H1 (cell line): ENCODE measurements around the gene FAM241A. TPM values are rescaled to one million over a fixed set of nuclear protein-coding genes. Genes with fewer than 3 reads are reported as not detected.

ENCODE experiments used
- CTCF ChIA-PET: fragments of 300-600 bp; sonication (Branson Sonifier 250); formaldehyde crosslinking; loops from one replicate; lab custom pipeline; 2021; ENCODE audit not compliant: partially characterized antibody; lab: Charles Lee
- POLR2A ChIA-PET: fragments of 300-600 bp; sonication (Branson Sonifier 250); formaldehyde crosslinking; loops from one replicate; lab custom pipeline; 2021; ENCODE audit warnings: inconsistent platforms; ENCODE audit not compliant: partially characterized antibody; lab: Charles Lee
- DNase-seq, 2 experiments: peaks; one replicate each; pipeline versions ENCODE4 v3.0.0 to v3.0.0-alpha.2; 2010 to 2022; ENCODE audit warnings: low spot score in 2 of 2, low read depth in 1 of 2, mixed read lengths in 1 of 2
- FAIRE-seq: peaks from 2 replicates; lab custom pipeline; 2011; peaks lifted over from hg19 to GRCh38; lab: Jason Lieb, UNC
- H2AFZ ChIP-seq: 2 replicates; pipeline ENCODE4 v1.8.1; 2012; ENCODE audit warnings: low read length, inconsistent platforms
- H2AK5ac ChIP-seq: 2 replicates; pipeline ENCODE4 v1.6.1; 2013; ENCODE audit warnings: low read depth, low read length
- H2BK120ac ChIP-seq: replicated peaks from 2 replicates; pipeline ENCODE3; 2013; ENCODE audit warnings: low read depth, low read length, inconsistent platforms
- H2BK12ac ChIP-seq: 2 replicates; pipeline ENCODE4 v1.6.1; 2013; ENCODE audit warnings: low read depth, low read length
- H2BK15ac ChIP-seq: 2 replicates; pipeline ENCODE4 v1.6.1; 2013; ENCODE audit warnings: low read length
- H2BK20ac ChIP-seq: 2 replicates; pipeline ENCODE4 v1.6.1; 2013; ENCODE audit warnings: low read length
- H2BK5ac ChIP-seq: 2 replicates; pipeline ENCODE4 v1.6.1; 2013; ENCODE audit warnings: low read depth, low read length
- H3K14ac ChIP-seq: 2 replicates; pipeline ENCODE4 v1.6.1; 2013; ENCODE audit warnings: inconsistent platforms; ENCODE audit not compliant: insufficient read length
- H3K18ac ChIP-seq: 2 replicates; pipeline ENCODE4 v1.6.1; 2013; ENCODE audit warnings: low read length; ENCODE audit errors: extremely low read depth
- H3K23ac ChIP-seq: 2 replicates; pipeline ENCODE4 v1.6.1; 2013; ENCODE audit warnings: inconsistent platforms; ENCODE audit not compliant: insufficient read length
- H3K23me2 ChIP-seq: 2 replicates; pipeline ENCODE4 v1.6.1; 2013; ENCODE audit warnings: low read depth, low read length
- H3K27ac ChIP-seq: 2 replicates; pipeline ENCODE4 v1.6.1; 2011; ENCODE audit warnings: low read depth, low read length, inconsistent platforms
- H3K27me3 ChIP-seq, 4 experiments: replicated peaks in 1 of 4; 1 replicate in 1 of 4; 2 replicates in 3 of 4; pipeline versions ENCODE4 v1.6.1 to v1.8.1; 2011 to 2013; ENCODE audit warnings: low read length in 3 of 4, mild to moderate bottlenecking in 3 of 4, inconsistent platforms in 2 of 4, mixed read lengths in 2 of 4, moderate library complexity in 1 of 4; ENCODE audit not compliant: control insufficient read depth in 3 of 4, insufficient read depth in 3 of 4; ENCODE audit errors: extremely low read depth in 1 of 4
- H3K36me3 ChIP-seq, 4 experiments: 2 replicates each; pipeline versions ENCODE4 v1.6.1 to v1.8.1; 2011 to 2013; ENCODE audit warnings: mild to moderate bottlenecking in 4 of 4, low read length in 3 of 4, moderate library complexity in 2 of 4, control low read depth in 1 of 4, inconsistent platforms in 1 of 4; ENCODE audit not compliant: insufficient read depth in 4 of 4, control insufficient read depth in 2 of 4
- H3K4ac ChIP-seq: replicated peaks from 2 replicates; pipeline ENCODE3; 2013; ENCODE audit warnings: low read length, low read depth, mixed read lengths, inconsistent platforms; ENCODE audit not compliant: insufficient read length
- H3K4me1 ChIP-seq, 4 experiments: replicated peaks in 1 of 4; 1 replicate in 1 of 4; 2 replicates in 3 of 4; pipeline versions ENCODE4 v1.6.1 to v1.8.1; 2011 to 2013; ENCODE audit warnings: low read length in 3 of 4, inconsistent platforms in 2 of 4, mixed read lengths in 1 of 4; ENCODE audit not compliant: insufficient read depth in 4 of 4, control insufficient read depth in 3 of 4
- H3K4me2 ChIP-seq, 2 experiments: 2 replicates each; pipeline versions ENCODE4 v1.6.1 to v1.8.1; 2011 to 2013; ENCODE audit warnings: low read depth in 2 of 2, low read length in 2 of 2, control low read depth in 1 of 2, inconsistent platforms in 1 of 2, mild to moderate bottlenecking in 1 of 2; ENCODE audit not compliant: insufficient read depth in 1 of 2
- H3K4me3 ChIP-seq, 4 experiments: fragments of 200-600, 300-600 bp in 1 of 4; sonication (generic), shearing (Covaris generic), sonication (Bioruptor Twin) in 1 of 4; 2 replicates each; pipeline versions ENCODE4 v1.5.1 to v1.8.1; 2011 to 2016; ENCODE audit warnings: low read length in 4 of 4, low read depth in 3 of 4, control low read depth in 2 of 4, inconsistent platforms in 2 of 4, mild to moderate bottlenecking in 2 of 4, mixed read lengths in 1 of 4, moderate library complexity in 1 of 4; ENCODE audit not compliant: insufficient read depth in 2 of 4; ENCODE audit errors: extremely low read depth in 1 of 4
- H3K56ac ChIP-seq: replicated peaks from 2 replicates; pipeline ENCODE3; 2013; ENCODE audit warnings: low read depth, mild to moderate bottlenecking, mixed read lengths, low read length, inconsistent platforms; ENCODE audit not compliant: insufficient read length
- H3K79me1 ChIP-seq: 2 replicates; pipeline ENCODE4 v1.6.1; 2013; ENCODE audit warnings: low read depth, low read length, control low read depth
- H3K79me2 ChIP-seq, 2 experiments: 2 replicates each; pipeline versions ENCODE4 v1.6.1 to v1.8.1; 2012 to 2013; ENCODE audit warnings: low read length in 2 of 2, mild to moderate bottlenecking in 2 of 2, inconsistent platforms in 1 of 2; ENCODE audit not compliant: insufficient read depth in 2 of 2, control insufficient read depth in 1 of 2
- H3K9ac ChIP-seq, 4 experiments: replicated peaks in 1 of 4; 1 replicate in 1 of 4; 2 replicates in 3 of 4; pipeline versions ENCODE4 v1.6.1 to v1.8.1; 2011 to 2013; ENCODE audit warnings: low read depth in 3 of 4, low read length in 3 of 4, control low read depth in 2 of 4, mild to moderate bottlenecking in 2 of 4, moderate library complexity in 2 of 4, inconsistent platforms in 1 of 4; ENCODE audit errors: extremely low read depth in 1 of 4
- H3K9me3 ChIP-seq, 2 experiments: 2 replicates each; pipeline versions ENCODE4 v1.6.1 to v1.8.1; 2012 to 2013; ENCODE audit warnings: mild to moderate bottlenecking in 2 of 2, moderate library complexity in 2 of 2, control low read depth in 1 of 2, inconsistent platforms in 1 of 2, low read depth in 1 of 2, low read length in 1 of 2, mixed read lengths in 1 of 2; ENCODE audit not compliant: insufficient read depth in 2 of 2
- H4K20me1 ChIP-seq, 2 experiments: replicated peaks in 1 of 2; 2 replicates each; pipeline versions ENCODE3 to v1.8.1; 2011 to 2013; ENCODE audit warnings: inconsistent platforms in 2 of 2, low read length in 2 of 2, mild to moderate bottlenecking in 1 of 2; ENCODE audit not compliant: insufficient read depth in 2 of 2, control insufficient read depth in 1 of 2
- H4K5ac ChIP-seq: 2 replicates; pipeline ENCODE4 v1.6.1; 2013; ENCODE audit warnings: low read length, low read depth, mixed read lengths, inconsistent platforms; ENCODE audit not compliant: insufficient read length
- H4K8ac ChIP-seq: 2 replicates; pipeline ENCODE4 v1.8.0; 2013; ENCODE audit warnings: mild to moderate bottlenecking, moderate library complexity, low read length, inconsistent platforms; ENCODE audit not compliant: insufficient read depth; ENCODE audit errors: extremely low read depth
- H4K91ac ChIP-seq: replicated peaks from 2 replicates; pipeline ENCODE3; 2013; ENCODE audit warnings: low read length, mixed read lengths, inconsistent platforms; ENCODE audit not compliant: insufficient read length
- SRF ChIP-seq: IDR thresholded peaks from 2 replicates; pipeline ENCODE4 v1.6.1; 2011; ENCODE audit warnings: mild to moderate bottlenecking, low read depth, low read length, moderate library complexity
- WGBS, 2 experiments: shearing (Covaris generic) in 1 of 2; methylation state at CpG; one replicate each; pipeline versions ENCODE4 v1.1.6 to v1.1.7; 2013 to 2015; ENCODE audit warnings: low lambda C conversion rate in 2 of 2, mixed read lengths in 2 of 2, inconsistent platforms in 1 of 2, low coverage in 1 of 2, missing lambda C conversion rate in 1 of 2; ENCODE audit not compliant: insufficient replicate concordance in 2 of 2, insufficient coverage in 1 of 2, insufficient read length in 1 of 2; ENCODE audit errors: extremely low coverage in 1 of 2, missing lambda C conversion rate in 1 of 2; 5-methylcytosine and 5-hydroxymethylcytosine counted together
- polyA plus RNA-seq, 7 experiments: library from polyadenylated mRNA; depleted of rRNA in 3 of 7; stranded (reverse) in 5 of 7; unstranded in 2 of 7; fragments of >200 nt in 5 of 7; fragments of 200-250 nt in 2 of 7; gene quantifications; 1 replicate in 5 of 7; 2 replicates in 1 of 7; 4 replicates in 1 of 7; pipeline versions ENCODE4 v1.2.1 to v1.2.3, GENCODE V29; 2011 to 2013; ENCODE audit warnings: missing spikeins in 2 of 7, mixed read lengths in 2 of 7
- total RNA-seq: library from RNA; stranded (reverse); fragmentation: NEBNext Ultra II Directional; extraction: Animal tissue kit (Norgen Biotek cat#: 25700); gene quantifications from 2 replicates; pipeline ENCODE4 v1.2.1, GENCODE V29; 2021

The FAM241A gene
- total and polyA plus RNA-seq, 2 of the 8 experiments (the other 6 are each of a cell fraction or from before 2014, with no cell fraction given) = 0.20 to 0.73 TPM

- H3K9me3 ChIP-seq = no peaks in the 10 kb centered on the region
- CTCF ChIA-PET = no interaction called here
- H2AK5ac ChIP-seq = no peak overlapping the region
- no peak for DNase-seq
- H4K5ac ChIP-seq = no peak overlapping the region
- H3K79me2 ChIP-seq = no peaks in the 10 kb centered on the region
- no peak for TF ChIP-seq SRF
- TF ChIP-seq, all 59 proteins: peak for 0
- no peaks in the 10 kb centered on the region for H3K27me3 ChIP-seq
- no peak overlapping the region for H3K9ac ChIP-seq
- no peak overlapping the region for H2BK12ac ChIP-seq
- FAIRE-seq = no peak
- no peak overlapping the region for H2BK5ac ChIP-seq
- H3K18ac ChIP-seq = no peak overlapping the region
- no peaks in the 10 kb centered on the region for H3K79me1 ChIP-seq
- H3K4ac ChIP-seq = no peak overlapping the region
- H3K23ac ChIP-seq = no peak overlapping the region
- no peaks in the 10 kb centered on the region for H4K20me1 ChIP-seq
- no peaks in the 10 kb centered on the region for H3K36me3 ChIP-seq
- no peaks in the 10 kb centered on the region for H3K4me1 ChIP-seq
- H2AFZ ChIP-seq = no peak overlapping the region
- no peak overlapping the region for H3K56ac ChIP-seq
- H3K4me3 ChIP-seq = no peak overlapping the region
- H2BK120ac ChIP-seq = no peak overlapping the region
- no peaks in the 10 kb centered on the region for H3K23me2 ChIP-seq
- H4K91ac ChIP-seq = no peak overlapping the region
- no peak overlapping the region for H2BK15ac ChIP-seq
- no peak overlapping the region for H3K4me2 ChIP-seq
- no peak overlapping the region for H2BK20ac ChIP-seq
- no peak overlapping the region for H3K27ac ChIP-seq
- H3K14ac ChIP-seq = no peak overlapping the region
- POLR2A ChIA-PET = no interaction called here
- H4K8ac ChIP-seq = no peak overlapping the region
- WGBS, 2 experiments = 91% methylated on average over 4 of the region's 4 CpGs; no CpG with 5 or more reads in 1 of the 2 experiments
These were observed 30.6 kb downstream of the FAM241A start for GRCh38 chr4:112175840-112176239.
